Activated T-cell treated with anti-CD3 and anti-CD28 coated beads, Interleukin-2, amount 50 U/mL, for 48 hours (primary cell): ENCODE results near the gene CHST1.

ENCODE experiments used
- DNase-seq, 2 experiments: peaks; one replicate each; pipeline ENCODE4 v3.0.0-alpha.2; 2020

The CHST1 gene

GRCh38 chr11:45603946-45604682 lies 61.3 kb downstream of the CHST1 start:
- DNase-seq, result no peak

- DNase-seq, result no peak
Observed at GRCh38 chr11:45599161-45599943, 66.1 kb downstream of the CHST1 start.
